GM12878 (cell line): Measurements from ENCODE around the gene DNMT3A. TPM values are rescaled to one million over a fixed set of nuclear protein-coding genes. Genes with fewer than 3 reads are reported as not detected.

Experiments used
- ATAC-seq: fragments of 200-7000 bp; cut with Tn5 transposase; 3 replicates; pipeline ENCODE4 v1.9.1; 2020; ENCODE audit warnings: mild to moderate bottlenecking, moderate library complexity
- BruUV-seq: library from RNA; stranded (reverse); fragments of 400-500 nt; replicated peaks from 2 replicates; lab custom pipeline; 2021; lab: Mats Ljungman, UMichigan
- CTCF ChIA-PET: fragments of 300-600 bp; sonication (Branson Sonifier 250); formaldehyde crosslinking; extraction: SDS; loops from one replicate; lab custom pipeline; 2021; ENCODE audit warnings: inconsistent platforms; lab: Yijun Ruan, JAX
- POLR2A ChIA-PET: fragments of 350-600 bp; formaldehyde crosslinking; extraction: SDS; loops from one replicate; lab custom pipeline; 2021; ENCODE audit warnings: inconsistent platforms; lab: Charles Lee
- RAD21 ChIA-PET: fragments of 300-600 bp; sonication (Branson Sonifier 250); formaldehyde crosslinking; loops from one replicate; lab custom pipeline; 2023; ENCODE audit warnings: antibody characterized with exemption; ENCODE audit not compliant: unreplicated experiment; lab: Charles Lee
- SMC1A ChIA-PET: fragments of 300-600 bp; sonication (Branson Sonifier 250); formaldehyde crosslinking; loops from one replicate; lab custom pipeline; 2023; ENCODE audit not compliant: unreplicated experiment, uncharacterized antibody; lab: Charles Lee
- DNase-seq: peaks from one replicate; pipeline ENCODE4 v3.0.0-alpha.2; 2011; ENCODE audit warnings: low read depth, low spot score
- FAIRE-seq: peaks from 3 replicates; lab custom pipeline; 2011; peaks lifted over from hg19 to GRCh38; lab: Jason Lieb, UNC
- H2AFZ ChIP-seq: 2 replicates; pipeline ENCODE4 v1.6.0; 2011; ENCODE audit warnings: low read depth, low read length, control low read depth; ENCODE audit not compliant: control insufficient read depth
- H3K27ac ChIP-seq: 2 replicates; pipeline ENCODE4 v1.5.1; 2011; ENCODE audit warnings: control low read depth; ENCODE audit not compliant: control insufficient read depth, insufficient read depth
- H3K27me3 ChIP-seq, 2 experiments: replicated peaks in 1 of 2; 2 replicates each; pipeline versions ENCODE4 v1.6.0 to v1.6.1; 2011; ENCODE audit warnings: low read length in 1 of 2; ENCODE audit not compliant: control insufficient read depth in 2 of 2, insufficient read depth in 2 of 2
- H3K36me3 ChIP-seq, 2 experiments: 2 replicates each; pipeline ENCODE4 v1.5.1; 2011; ENCODE audit warnings: low read length in 1 of 2; ENCODE audit not compliant: control insufficient read depth in 2 of 2, insufficient read depth in 2 of 2
- H3K4me1 ChIP-seq: 2 replicates; pipeline ENCODE4 v1.6.1; 2011; ENCODE audit warnings: mild to moderate bottlenecking, low read length, moderate library complexity, mixed read lengths; ENCODE audit not compliant: control insufficient read depth, insufficient read depth
- H3K4me2 ChIP-seq: 2 replicates; pipeline ENCODE4 v1.6.0; 2011; ENCODE audit warnings: control low read depth; ENCODE audit not compliant: control insufficient read depth, insufficient read depth
- H3K4me3 ChIP-seq: fragments of 200-600 bp; sonication (generic); 2 replicates; pipeline ENCODE4 v1.5.1; 2016
- H3K79me2 ChIP-seq: 2 replicates; pipeline ENCODE4 v1.6.0; 2011; ENCODE audit warnings: low read length; ENCODE audit not compliant: control insufficient read depth, insufficient read depth
- H3K9ac ChIP-seq: 2 replicates; pipeline ENCODE4 v1.8.0; 2011; ENCODE audit warnings: low read length, control low read depth, mixed read lengths; ENCODE audit not compliant: control insufficient read depth, insufficient read depth
- H3K9me3 ChIP-seq: replicated peaks from 3 replicates; pipeline ENCODE4 v1.5.1; 2011; ENCODE audit warnings: mild to moderate bottlenecking, low read length; ENCODE audit not compliant: control insufficient read depth, insufficient read depth
- H4K20me1 ChIP-seq: 2 replicates; pipeline ENCODE4 v1.6.0; 2011; ENCODE audit not compliant: control insufficient read depth, insufficient read depth
- BMI1 ChIP-seq: fragments of 450-650 bp; IDR thresholded peaks from 2 replicates; pipeline ENCODE4 v1.6.1; 2016; ENCODE audit warnings: mild to moderate bottlenecking, moderate library complexity, borderline replicate concordance
- CREB1 ChIP-seq: IDR thresholded peaks from 2 replicates; pipeline ENCODE4 v1.6.1; 2012; ENCODE audit warnings: low read depth, mild to moderate bottlenecking, inconsistent platforms
- HDGF ChIP-seq: fragments of 450-650 bp; IDR thresholded peaks from 2 replicates; pipeline ENCODE4 v1.6.1; 2016; ENCODE audit warnings: antibody characterized with exemption
- KLF5 ChIP-seq: fragments of 450-650 bp; IDR thresholded peaks from 2 replicates; pipeline ENCODE4 v1.6.1; 2014; ENCODE audit warnings: mild to moderate bottlenecking; ENCODE audit not compliant: partially characterized antibody
- MYC ChIP-seq: IDR thresholded peaks from 2 replicates; pipeline ENCODE4 v1.6.1; 2011; ENCODE audit warnings: mild to moderate bottlenecking, low read length, moderate library complexity, inconsistent platforms; ENCODE audit not compliant: insufficient read depth, insufficient replicate concordance, insufficient read length, severe bottlenecking
- NFIC ChIP-seq: IDR thresholded peaks from 2 replicates; pipeline ENCODE4 v1.6.1; 2012; ENCODE audit warnings: low read depth, mild to moderate bottlenecking, inconsistent platforms, low read length, moderate library complexity
- PML ChIP-seq: IDR thresholded peaks from 2 replicates; pipeline ENCODE4 v1.6.1; 2012; ENCODE audit warnings: low read length, inconsistent platforms
- RBBP5 ChIP-seq: fragments of 200-600 bp; sonication (generic); conservative IDR thresholded peaks from 2 replicates; pipeline ENCODE4 v1.6.1; 2016
- WGBS: methylation state at CpG from one replicate; pipeline ENCODE4 v1.1.6; 2016; ENCODE audit warnings: low lambda C conversion rate; ENCODE audit not compliant: insufficient replicate concordance, insufficient coverage; ENCODE audit errors: missing lambda C conversion rate; 5-methylcytosine and 5-hydroxymethylcytosine counted together
- in situ Hi-C: fragments of 300-500 bp; cut with MboI; formaldehyde crosslinking; loops from 9 replicates; pipeline ENCODE4 v1.14.3; 2018; ENCODE audit warnings: mixed read lengths
- intact Hi-C: fragments of 100-400 bp; cut with micrococcal nuclease; formaldehyde crosslinking; loops from one replicate; pipeline ENCODE4 v1.14.2; 2022; ENCODE audit not compliant: unreplicated experiment
- polyA plus RNA-seq, 11 experiments: library from polyadenylated mRNA; depleted of rRNA in 4 of 11; unstranded in 6 of 11; stranded (reverse) in 5 of 11; fragments of >200 nt; fragmentation: Nextera tagmentation in 4 of 11; fragmentation: Illumina TruSeq in 1 of 11; extraction: Ambion mirVana in 4 of 11; extraction: Trizol in 1 of 11; gene quantifications; 1 replicate in 1 of 11; 2 replicates in 10 of 11; pipeline versions ENCODE4 v1.2.1 to v1.2.3, GENCODE V29; 2011 to 2016; ENCODE audit warnings: inconsistent platforms in 2 of 11, missing spikeins in 2 of 11, low read depth in 1 of 11
- total RNA-seq, 4 experiments: library from RNA; depleted of rRNA in 3 of 4; stranded (reverse); fragments of >200 nt in 3 of 4; fragmentation: Illumina TruSeq in 1 of 4; extraction: Trizol in 1 of 4; gene quantifications; 2 replicates each; pipeline versions ENCODE4 v1.2.1 to v1.2.3, GENCODE V29; 2013 to 2021
- TF ChIP-seq, protein P1 (sequence below): fragments of 450-650 bp; IDR thresholded peaks from 2 replicates; pipeline ENCODE4 v1.6.1; 2017; ENCODE audit warnings: mild to moderate bottlenecking, moderate library complexity
- TF ChIP-seq, protein P2 (sequence below): fragments of 450-650 bp; IDR thresholded peaks from 2 replicates; pipeline ENCODE4 v1.6.1; 2014; ENCODE audit warnings: mild to moderate bottlenecking
- TF ChIP-seq, protein P3 (sequence below): fragments of 450-650 bp; IDR thresholded peaks from 2 replicates; pipeline ENCODE4 v1.6.1; 2016; ENCODE audit warnings: mild to moderate bottlenecking
- TF ChIP-seq, protein P4 (sequence below): IDR thresholded peaks from 2 replicates; pipeline ENCODE4 v1.6.1; 2012; ENCODE audit warnings: low read depth, low read length, improper control_type of control experiment
- TF ChIP-seq, protein P5 (sequence below): fragments of 150-350 bp; IDR thresholded peaks from 2 replicates; pipeline ENCODE4 v1.6.1; 2016; ENCODE audit warnings: low read depth, low read length

Gene DNMT3A
- total and polyA plus RNA-seq, 10 of the 15 experiments (the other 5 are each of a cell fraction or from before 2014, with no cell fraction given): 7.4 to 51.6 (median 17.4) TPM

DNA sequence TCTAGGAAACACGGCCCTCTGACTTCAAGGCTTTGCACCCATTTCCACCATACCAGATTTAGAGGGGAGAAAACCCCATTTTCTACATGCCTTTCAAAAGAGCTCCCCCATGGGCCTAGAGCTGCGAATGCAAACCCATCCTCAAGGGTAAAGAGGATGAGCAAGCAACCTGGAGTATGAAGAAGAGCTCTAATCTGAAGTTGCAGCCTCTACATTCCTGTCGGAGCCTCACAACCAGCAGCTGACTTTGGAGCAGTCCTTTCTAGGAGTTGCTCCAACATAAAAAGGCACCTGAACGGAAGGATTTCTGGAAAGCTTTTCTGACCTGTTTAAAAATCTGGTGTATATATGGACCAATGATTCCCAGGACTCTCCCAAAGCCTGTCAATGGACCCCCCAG lies 91.9 kb downstream of the DNMT3A start:
- FAIRE-seq: no peak
- Histone ChIP-seq H3K4me3 (no peak overlapping the region), H2AFZ (no peak overlapping the region), H3K9me3 (no peaks in the 10 kb centered on the region), H4K20me1 (no peaks in the 10 kb centered on the region), H3K4me2 (no peak overlapping the region; the same call in 1 of the 2 replicates), H3K27me3 (no peaks in the 10 kb centered on the region), H3K79me2 (peaks cover 15% of the 10 kb centered on the region), H3K36me3 (peaks cover 12 to 25% of the 10 kb centered on the region in 2 experiments), H3K4me1 (peaks cover 11% of the 10 kb centered on the region), H3K27ac (no peak overlapping the region), H3K9ac (no peak overlapping the region)
- 98% methylated on average over 4 of the region's 4 CpGs for WGBS
- ChIA-PET RAD21 (interaction anchor here (3.1 kb wide), 1 partner anchor 24 kb away, joined by 15 read pairs; no protein-coding TSS in a partner anchor), SMC1A (interaction anchor here (0.8 to 2.0 kb wide), 10 partner anchors 10 to 317 kb away, joined by 3 to 11 read pairs (median 4); no protein-coding TSS in a partner anchor), CTCF (interaction anchor here (0.9 to 2.9 kb wide), 8 partner anchors 10 to 317 kb away, joined by 3 to 14 read pairs (median 4); no protein-coding TSS in a partner anchor), POLR2A (interaction anchor here (0.5 to 1.0 kb wide), 3 partner anchors 12 to 40 kb away, joined by 3 to 6 read pairs (median 3); no protein-coding TSS in a partner anchor)
- intact Hi-C loops: no loop called here
- BruUV-seq: no TSS peak
- in situ Hi-C loops: no loop called here
- ATAC-seq: no peak
- DNase-seq: no peak
- TF ChIP-seq RBBP5 (no peak), HDGF (no peak), NFIC (no peak), MYC (no peak), KLF5 (no peak), PML (no peak), CREB1 (no peak), BMI1 (no peak)
- TF ChIP-seq, protein P1, sequence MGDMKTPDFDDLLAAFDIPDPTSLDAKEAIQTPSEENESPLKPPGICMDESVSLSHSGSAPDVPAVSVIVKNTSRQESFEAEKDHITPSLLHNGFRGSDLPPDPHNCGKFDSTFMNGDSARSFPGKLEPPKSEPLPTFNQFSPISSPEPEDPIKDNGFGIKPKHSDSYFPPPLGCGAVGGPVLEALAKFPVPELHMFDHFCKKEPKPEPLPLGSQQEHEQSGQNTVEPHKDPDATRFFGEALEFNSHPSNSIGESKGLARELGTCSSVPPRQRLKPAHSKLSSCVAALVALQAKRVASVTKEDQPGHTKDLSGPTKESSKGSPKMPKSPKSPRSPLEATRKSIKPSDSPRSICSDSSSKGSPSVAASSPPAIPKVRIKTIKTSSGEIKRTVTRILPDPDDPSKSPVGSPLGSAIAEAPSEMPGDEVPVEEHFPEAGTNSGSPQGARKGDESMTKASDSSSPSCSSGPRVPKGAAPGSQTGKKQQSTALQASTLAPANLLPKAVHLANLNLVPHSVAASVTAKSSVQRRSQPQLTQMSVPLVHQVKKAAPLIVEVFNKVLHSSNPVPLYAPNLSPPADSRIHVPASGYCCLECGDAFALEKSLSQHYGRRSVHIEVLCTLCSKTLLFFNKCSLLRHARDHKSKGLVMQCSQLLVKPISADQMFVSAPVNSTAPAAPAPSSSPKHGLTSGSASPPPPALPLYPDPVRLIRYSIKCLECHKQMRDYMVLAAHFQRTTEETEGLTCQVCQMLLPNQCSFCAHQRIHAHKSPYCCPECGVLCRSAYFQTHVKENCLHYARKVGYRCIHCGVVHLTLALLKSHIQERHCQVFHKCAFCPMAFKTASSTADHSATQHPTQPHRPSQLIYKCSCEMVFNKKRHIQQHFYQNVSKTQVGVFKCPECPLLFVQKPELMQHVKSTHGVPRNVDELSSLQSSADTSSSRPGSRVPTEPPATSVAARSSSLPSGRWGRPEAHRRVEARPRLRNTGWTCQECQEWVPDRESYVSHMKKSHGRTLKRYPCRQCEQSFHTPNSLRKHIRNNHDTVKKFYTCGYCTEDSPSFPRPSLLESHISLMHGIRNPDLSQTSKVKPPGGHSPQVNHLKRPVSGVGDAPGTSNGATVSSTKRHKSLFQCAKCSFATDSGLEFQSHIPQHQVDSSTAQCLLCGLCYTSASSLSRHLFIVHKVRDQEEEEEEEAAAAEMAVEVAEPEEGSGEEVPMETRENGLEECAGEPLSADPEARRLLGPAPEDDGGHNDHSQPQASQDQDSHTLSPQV: no peak
- TF ChIP-seq, protein P2, sequence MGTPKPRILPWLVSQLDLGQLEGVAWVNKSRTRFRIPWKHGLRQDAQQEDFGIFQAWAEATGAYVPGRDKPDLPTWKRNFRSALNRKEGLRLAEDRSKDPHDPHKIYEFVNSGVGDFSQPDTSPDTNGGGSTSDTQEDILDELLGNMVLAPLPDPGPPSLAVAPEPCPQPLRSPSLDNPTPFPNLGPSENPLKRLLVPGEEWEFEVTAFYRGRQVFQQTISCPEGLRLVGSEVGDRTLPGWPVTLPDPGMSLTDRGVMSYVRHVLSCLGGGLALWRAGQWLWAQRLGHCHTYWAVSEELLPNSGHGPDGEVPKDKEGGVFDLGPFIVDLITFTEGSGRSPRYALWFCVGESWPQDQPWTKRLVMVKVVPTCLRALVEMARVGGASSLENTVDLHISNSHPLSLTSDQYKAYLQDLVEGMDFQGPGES: no peak
- TF ChIP-seq, protein P3, sequence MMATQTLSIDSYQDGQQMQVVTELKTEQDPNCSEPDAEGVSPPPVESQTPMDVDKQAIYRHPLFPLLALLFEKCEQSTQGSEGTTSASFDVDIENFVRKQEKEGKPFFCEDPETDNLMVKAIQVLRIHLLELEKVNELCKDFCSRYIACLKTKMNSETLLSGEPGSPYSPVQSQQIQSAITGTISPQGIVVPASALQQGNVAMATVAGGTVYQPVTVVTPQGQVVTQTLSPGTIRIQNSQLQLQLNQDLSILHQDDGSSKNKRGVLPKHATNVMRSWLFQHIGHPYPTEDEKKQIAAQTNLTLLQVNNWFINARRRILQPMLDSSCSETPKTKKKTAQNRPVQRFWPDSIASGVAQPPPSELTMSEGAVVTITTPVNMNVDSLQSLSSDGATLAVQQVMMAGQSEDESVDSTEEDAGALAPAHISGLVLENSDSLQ: no peak
- TF ChIP-seq, protein P4, sequence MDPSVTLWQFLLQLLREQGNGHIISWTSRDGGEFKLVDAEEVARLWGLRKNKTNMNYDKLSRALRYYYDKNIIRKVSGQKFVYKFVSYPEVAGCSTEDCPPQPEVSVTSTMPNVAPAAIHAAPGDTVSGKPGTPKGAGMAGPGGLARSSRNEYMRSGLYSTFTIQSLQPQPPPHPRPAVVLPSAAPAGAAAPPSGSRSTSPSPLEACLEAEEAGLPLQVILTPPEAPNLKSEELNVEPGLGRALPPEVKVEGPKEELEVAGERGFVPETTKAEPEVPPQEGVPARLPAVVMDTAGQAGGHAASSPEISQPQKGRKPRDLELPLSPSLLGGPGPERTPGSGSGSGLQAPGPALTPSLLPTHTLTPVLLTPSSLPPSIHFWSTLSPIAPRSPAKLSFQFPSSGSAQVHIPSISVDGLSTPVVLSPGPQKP: no peak
- TF ChIP-seq, protein P5, sequence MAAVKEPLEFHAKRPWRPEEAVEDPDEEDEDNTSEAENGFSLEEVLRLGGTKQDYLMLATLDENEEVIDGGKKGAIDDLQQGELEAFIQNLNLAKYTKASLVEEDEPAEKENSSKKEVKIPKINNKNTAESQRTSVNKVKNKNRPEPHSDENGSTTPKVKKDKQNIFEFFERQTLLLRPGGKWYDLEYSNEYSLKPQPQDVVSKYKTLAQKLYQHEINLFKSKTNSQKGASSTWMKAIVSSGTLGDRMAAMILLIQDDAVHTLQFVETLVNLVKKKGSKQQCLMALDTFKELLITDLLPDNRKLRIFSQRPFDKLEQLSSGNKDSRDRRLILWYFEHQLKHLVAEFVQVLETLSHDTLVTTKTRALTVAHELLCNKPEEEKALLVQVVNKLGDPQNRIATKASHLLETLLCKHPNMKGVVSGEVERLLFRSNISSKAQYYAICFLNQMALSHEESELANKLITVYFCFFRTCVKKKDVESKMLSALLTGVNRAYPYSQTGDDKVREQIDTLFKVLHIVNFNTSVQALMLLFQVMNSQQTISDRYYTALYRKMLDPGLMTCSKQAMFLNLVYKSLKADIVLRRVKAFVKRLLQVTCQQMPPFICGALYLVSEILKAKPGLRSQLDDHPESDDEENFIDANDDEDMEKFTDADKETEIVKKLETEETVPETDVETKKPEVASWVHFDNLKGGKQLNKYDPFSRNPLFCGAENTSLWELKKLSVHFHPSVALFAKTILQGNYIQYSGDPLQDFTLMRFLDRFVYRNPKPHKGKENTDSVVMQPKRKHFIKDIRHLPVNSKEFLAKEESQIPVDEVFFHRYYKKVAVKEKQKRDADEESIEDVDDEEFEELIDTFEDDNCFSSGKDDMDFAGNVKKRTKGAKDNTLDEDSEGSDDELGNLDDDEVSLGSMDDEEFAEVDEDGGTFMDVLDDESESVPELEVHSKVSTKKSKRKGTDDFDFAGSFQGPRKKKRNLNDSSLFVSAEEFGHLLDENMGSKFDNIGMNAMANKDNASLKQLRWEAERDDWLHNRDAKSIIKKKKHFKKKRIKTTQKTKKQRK: no peak
